ENCODE results near the gene TOP3A.
A peak's percentile ranks its signal among the peaks of the same experiment; 100 is the strongest.

Gene TOP3A

DNA sequence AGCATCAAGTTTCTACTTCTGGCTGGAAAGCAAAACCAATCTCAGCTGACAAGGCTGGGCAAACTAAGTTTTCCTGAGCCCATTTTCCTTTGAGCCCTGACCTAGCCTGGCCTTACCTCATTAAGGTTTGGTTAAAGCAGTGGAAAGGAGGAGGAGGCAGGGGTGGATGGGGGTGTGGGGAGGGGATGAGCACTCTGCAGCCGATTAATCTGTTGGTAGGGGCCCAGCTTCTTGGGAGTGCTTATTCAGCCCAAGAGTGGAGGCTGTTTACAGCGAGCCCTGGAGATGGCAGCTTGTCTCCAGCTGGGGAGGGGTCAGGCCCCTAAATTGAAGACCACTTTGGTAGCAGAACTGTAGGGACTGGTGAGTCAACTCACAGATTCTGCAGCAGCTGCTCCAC lies 12.3 kb upstream of the TOP3A start:
- 0 out of 2 replicates have a peak, but pooled peaks have one; percentile 25 for TF ChIP-seq TAF1 (IDR thresholded peaks at IDR 0.05; ENCODE audit: low read depth)
- no peak for TF ChIP-seq NFIC (IDR thresholded peaks at IDR 0.05)
- no peak for TF ChIP-seq CEBPB (IDR thresholded peaks at IDR 0.05)
- no peak for TF ChIP-seq ZBTB7A (IDR thresholded peaks at IDR 0.05; ENCODE audit: low read depth)
- TF ChIP-seq FOXM1 (IDR thresholded peaks at IDR 0.05; ENCODE audit: borderline replicate concordance, low read depth): no peak
- no peak for TF ChIP-seq TCF12 (IDR thresholded peaks at IDR 0.05; ENCODE audit: low read depth)
- no peak for TF ChIP-seq EP300 (IDR thresholded peaks at IDR 0.05; ENCODE audit: borderline replicate concordance)
- TF ChIP-seq CREB1 (IDR thresholded peaks at IDR 0.05; ENCODE audit: low read depth): no peak

DNA sequence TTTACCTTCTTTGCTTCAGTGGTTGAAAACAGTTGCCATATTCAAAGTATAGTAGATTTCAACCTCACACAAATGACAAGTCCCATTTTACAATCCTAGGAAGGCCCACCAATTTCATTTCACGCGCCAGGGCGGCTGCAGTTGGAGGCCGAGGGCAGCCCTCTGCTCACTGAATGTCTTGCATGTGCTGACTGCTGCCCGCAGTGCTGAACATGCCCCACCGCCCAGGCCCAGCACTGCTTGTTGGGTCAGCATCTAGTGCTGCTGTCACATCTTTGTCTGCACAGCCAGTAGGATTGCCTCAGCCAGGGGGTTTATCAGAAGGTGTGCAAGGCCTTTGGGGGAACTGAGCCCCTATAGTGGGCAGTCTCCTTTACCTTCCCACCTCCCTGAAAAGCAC lies 11.8 kb upstream of the TOP3A start:
- no peak for TF ChIP-seq TEAD4 (IDR thresholded peaks at IDR 0.05)

DNA sequence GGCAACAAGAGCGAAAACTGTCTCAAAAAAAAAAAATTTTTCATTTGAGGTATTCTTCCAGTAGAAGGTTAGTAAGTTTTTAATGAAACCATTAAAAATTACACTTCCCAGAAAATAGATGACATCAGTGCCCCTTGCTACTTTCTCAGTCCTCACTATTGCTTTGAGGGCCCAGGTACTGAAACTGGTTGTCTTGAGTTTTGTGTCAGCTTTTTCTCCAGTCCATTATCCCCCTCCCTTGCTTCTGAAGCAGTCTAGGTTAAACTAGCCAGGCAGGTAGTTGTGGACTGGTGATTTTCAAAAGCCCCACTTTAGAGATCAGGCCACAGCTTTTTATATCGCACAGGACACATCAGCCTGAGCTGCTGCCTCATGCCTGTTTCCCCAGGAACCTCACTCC lies 11.2 kb upstream of the TOP3A start:
- TF ChIP-seq CREB1 (IDR thresholded peaks at IDR 0.05; ENCODE audit: low read depth) (no peak), TCF12 (IDR thresholded peaks at IDR 0.05; ENCODE audit: low read depth) (no peak), NFIC (IDR thresholded peaks at IDR 0.05) (no peak), RAD21 (IDR thresholded peaks at IDR 0.05; ENCODE audit: low read depth) (no peak), TAF1 (IDR thresholded peaks at IDR 0.05; ENCODE audit: low read depth) (no peak), EP300 (IDR thresholded peaks at IDR 0.05; ENCODE audit: borderline replicate concordance) (no peak), CEBPB (IDR thresholded peaks at IDR 0.05) (no peak), EGR1 (IDR thresholded peaks at IDR 0.05) (no peak)
- TF ChIP-seq, protein P1, sequence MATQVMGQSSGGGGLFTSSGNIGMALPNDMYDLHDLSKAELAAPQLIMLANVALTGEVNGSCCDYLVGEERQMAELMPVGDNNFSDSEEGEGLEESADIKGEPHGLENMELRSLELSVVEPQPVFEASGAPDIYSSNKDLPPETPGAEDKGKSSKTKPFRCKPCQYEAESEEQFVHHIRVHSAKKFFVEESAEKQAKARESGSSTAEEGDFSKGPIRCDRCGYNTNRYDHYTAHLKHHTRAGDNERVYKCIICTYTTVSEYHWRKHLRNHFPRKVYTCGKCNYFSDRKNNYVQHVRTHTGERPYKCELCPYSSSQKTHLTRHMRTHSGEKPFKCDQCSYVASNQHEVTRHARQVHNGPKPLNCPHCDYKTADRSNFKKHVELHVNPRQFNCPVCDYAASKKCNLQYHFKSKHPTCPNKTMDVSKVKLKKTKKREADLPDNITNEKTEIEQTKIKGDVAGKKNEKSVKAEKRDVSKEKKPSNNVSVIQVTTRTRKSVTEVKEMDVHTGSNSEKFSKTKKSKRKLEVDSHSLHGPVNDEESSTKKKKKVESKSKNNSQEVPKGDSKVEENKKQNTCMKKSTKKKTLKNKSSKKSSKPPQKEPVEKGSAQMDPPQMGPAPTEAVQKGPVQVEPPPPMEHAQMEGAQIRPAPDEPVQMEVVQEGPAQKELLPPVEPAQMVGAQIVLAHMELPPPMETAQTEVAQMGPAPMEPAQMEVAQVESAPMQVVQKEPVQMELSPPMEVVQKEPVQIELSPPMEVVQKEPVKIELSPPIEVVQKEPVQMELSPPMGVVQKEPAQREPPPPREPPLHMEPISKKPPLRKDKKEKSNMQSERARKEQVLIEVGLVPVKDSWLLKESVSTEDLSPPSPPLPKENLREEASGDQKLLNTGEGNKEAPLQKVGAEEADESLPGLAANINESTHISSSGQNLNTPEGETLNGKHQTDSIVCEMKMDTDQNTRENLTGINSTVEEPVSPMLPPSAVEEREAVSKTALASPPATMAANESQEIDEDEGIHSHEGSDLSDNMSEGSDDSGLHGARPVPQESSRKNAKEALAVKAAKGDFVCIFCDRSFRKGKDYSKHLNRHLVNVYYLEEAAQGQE (IDR thresholded peaks at IDR 0.05; ENCODE audit: low read depth): no peak
- TF ChIP-seq, protein P2, sequence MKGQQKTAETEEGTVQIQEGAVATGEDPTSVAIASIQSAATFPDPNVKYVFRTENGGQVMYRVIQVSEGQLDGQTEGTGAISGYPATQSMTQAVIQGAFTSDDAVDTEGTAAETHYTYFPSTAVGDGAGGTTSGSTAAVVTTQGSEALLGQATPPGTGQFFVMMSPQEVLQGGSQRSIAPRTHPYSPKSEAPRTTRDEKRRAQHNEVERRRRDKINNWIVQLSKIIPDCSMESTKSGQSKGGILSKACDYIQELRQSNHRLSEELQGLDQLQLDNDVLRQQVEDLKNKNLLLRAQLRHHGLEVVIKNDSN (IDR thresholded peaks at IDR 0.05): no peak

DNA sequence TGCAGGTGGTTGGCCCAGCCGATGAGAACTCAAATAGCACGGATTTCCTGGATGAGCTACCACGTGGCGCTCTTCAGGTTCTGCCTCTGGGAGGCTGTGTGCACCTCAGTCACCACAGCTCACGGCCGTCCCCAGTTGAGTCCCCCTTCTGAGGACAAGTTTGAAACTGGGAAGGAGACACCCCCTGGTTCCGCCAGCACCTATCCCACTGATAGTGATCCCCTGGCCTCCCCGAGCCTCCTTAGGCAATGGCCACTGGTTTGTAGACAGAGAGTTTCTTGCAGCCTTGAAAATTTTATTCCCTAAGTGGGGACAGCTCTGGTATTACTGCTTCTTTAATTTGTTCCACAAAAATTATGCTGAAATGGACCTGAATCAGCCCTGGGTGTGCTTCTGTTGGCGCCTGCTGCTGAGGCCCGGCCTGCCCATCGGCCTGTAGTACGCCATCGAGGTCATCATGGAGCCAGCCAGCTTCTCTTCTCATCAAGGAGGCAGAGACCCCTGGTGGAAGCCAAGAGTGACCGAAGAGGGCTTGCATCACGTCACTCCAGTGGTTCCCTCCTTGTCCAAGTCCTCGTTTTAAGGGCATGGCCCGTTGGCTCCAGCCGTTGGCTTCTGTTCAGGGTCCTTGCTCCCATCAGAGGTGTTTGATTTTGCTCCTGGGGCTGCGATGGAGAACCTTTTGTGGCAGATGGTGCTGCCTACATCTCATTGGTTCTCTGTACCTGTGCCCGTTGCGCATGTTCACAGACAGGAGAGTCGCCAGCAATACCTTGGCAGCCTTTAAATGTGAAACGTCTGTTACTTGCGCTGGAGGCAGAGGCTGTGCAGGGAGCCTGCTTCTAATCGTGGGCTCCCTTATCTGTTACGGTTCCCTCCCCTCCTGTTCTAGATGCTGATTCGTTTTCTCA lies 9.6 kb upstream of the TOP3A start:
- no peak for TF ChIP-seq TEAD4 (IDR thresholded peaks at IDR 0.05)
- TF ChIP-seq, protein P1 (IDR thresholded peaks at IDR 0.05; ENCODE audit: low read depth): no peak
- TF ChIP-seq TAF1 (IDR thresholded peaks at IDR 0.05; ENCODE audit: low read depth): no peak
- TF ChIP-seq YY1 (IDR thresholded peaks at IDR 0.05; ENCODE audit: low read depth): no peak
- no peak for TF ChIP-seq EGR1 (IDR thresholded peaks at IDR 0.05)
- no peak for TF ChIP-seq EP300 (IDR thresholded peaks at IDR 0.05; ENCODE audit: borderline replicate concordance)
- TF ChIP-seq ZBTB7A (IDR thresholded peaks at IDR 0.05; ENCODE audit: low read depth): no peak

DNA sequence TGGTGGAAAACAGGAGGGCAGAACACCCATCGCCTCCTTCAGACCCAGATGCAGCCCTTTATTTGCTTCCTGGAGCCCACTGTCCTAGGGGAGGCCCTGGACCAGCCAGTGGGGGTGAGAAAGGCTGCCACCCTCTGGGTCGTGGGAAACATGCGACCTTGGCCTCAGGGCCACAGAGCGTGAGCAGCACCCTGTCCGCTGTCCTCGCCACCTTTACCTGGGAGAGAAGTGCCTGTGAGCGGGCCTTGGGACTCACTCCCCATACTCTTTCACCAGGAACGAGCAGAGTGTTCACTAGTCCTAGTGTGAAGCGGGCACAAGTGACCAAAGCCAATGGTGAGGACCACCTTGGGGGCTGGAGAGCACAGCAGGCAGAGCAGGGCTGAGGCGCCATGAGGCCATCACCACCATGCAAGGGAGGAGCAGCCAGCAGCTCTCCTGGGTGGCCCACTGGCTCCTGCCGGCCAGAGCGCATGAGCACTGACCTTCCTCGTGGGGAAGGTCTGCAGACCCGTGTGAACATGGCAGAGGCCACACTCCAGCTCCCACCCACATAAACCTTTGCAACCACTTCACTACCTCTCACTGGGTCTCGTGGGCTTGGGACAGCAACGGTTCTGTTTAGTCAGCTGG lies 8.8 kb upstream of the TOP3A start:
- TF ChIP-seq, protein P3, sequence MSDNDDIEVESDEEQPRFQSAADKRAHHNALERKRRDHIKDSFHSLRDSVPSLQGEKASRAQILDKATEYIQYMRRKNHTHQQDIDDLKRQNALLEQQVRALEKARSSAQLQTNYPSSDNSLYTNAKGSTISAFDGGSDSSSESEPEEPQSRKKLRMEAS (IDR thresholded peaks at IDR 0.05): no peak
- TF ChIP-seq, protein P1 (IDR thresholded peaks at IDR 0.05; ENCODE audit: low read depth): no peak
- TF ChIP-seq TEAD4 (IDR thresholded peaks at IDR 0.05) (no peak), CREB1 (IDR thresholded peaks at IDR 0.05; ENCODE audit: low read depth) (no peak), TAF1 (IDR thresholded peaks at IDR 0.05; ENCODE audit: low read depth) (no peak), RAD21 (IDR thresholded peaks at IDR 0.05; ENCODE audit: low read depth) (no peak), EGR1 (IDR thresholded peaks at IDR 0.05) (no peak), YY1 (IDR thresholded peaks at IDR 0.05; ENCODE audit: low read depth) (no peak), CEBPB (IDR thresholded peaks at IDR 0.05) (no peak), EP300 (IDR thresholded peaks at IDR 0.05; ENCODE audit: borderline replicate concordance) (no peak), TCF12 (IDR thresholded peaks at IDR 0.05; ENCODE audit: low read depth) (no peak)
- TF ChIP-seq, protein P2 (IDR thresholded peaks at IDR 0.05): no peak

Measured in Ishikawa (cell line).